ENCODE measurements around the gene GALNT16.

DNA sequence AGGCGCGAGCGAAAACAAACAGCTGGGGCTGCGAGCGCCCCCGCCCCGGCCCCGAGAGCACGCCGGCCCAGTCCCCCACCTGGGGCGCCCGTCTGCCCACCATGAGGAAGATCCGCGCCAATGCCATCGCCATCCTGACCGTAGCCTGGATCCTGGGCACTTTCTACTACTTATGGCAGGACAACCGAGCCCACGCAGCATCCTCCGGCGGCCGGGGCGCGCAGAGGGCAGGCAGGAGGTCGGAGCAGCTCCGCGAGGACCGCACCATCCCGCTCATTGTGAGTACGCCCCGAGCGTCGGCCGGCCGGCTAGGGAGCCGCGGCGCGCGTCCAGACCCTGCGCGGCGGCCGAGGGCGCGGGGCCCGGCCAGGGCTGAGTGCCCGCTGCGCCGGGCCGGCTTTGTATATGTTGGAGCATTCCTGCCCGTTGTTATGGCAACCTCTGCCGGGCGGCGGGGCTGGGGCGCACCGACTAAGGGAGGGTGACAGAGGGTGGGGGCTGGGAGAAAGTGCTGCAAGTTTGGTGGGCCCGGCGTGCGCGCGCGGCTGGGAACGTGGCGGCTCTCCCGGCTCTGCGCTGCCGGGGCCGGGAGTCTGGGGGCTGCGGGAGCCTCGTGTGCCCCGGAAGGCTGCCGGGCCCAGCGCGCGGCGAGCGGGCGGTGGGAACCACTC, 367 bp downstream of the GALNT16 start:
- TF ChIP-seq POLR2AphosphoS5 (IDR thresholded peaks at IDR 0.05) (no peak), POLR2A (IDR thresholded peaks at IDR 0.05) (no peak), EP300 (IDR thresholded peaks at IDR 0.05) (no peak)
- TF ChIP-seq, protein P1, sequence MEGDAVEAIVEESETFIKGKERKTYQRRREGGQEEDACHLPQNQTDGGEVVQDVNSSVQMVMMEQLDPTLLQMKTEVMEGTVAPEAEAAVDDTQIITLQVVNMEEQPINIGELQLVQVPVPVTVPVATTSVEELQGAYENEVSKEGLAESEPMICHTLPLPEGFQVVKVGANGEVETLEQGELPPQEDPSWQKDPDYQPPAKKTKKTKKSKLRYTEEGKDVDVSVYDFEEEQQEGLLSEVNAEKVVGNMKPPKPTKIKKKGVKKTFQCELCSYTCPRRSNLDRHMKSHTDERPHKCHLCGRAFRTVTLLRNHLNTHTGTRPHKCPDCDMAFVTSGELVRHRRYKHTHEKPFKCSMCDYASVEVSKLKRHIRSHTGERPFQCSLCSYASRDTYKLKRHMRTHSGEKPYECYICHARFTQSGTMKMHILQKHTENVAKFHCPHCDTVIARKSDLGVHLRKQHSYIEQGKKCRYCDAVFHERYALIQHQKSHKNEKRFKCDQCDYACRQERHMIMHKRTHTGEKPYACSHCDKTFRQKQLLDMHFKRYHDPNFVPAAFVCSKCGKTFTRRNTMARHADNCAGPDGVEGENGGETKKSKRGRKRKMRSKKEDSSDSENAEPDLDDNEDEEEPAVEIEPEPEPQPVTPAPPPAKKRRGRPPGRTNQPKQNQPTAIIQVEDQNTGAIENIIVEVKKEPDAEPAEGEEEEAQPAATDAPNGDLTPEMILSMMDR (IDR thresholded peaks at IDR 0.05) = no peak
